ENCODE data around the gene FYN. TPM values are rescaled to one million over a fixed set of nuclear protein-coding genes. Genes with fewer than 3 reads are reported as not detected.

FYN gene
- total RNA-seq, 1 donor from 2014 or later: 474 TPM

DNA sequence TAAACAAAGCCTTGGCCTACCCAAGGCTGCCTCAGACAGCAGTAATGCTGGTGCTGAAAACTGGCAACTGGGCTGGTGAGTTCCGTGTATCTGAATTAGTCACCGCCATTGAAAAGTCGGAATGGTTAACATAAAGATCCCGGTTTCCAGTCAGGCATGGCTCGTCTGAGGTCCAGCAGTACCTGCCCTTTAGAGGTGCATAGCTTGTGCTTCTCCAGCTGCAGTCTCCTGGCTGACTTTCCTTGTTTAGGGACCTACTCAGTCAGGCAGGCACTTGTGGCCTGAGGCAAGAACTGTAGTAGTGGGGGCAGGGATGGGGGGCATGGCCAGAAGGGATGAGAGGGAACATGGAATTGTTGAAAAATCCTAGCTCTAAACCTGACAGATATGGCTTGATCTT is 101.6 kb downstream of the FYN start:
- TF ChIP-seq, protein P1, sequence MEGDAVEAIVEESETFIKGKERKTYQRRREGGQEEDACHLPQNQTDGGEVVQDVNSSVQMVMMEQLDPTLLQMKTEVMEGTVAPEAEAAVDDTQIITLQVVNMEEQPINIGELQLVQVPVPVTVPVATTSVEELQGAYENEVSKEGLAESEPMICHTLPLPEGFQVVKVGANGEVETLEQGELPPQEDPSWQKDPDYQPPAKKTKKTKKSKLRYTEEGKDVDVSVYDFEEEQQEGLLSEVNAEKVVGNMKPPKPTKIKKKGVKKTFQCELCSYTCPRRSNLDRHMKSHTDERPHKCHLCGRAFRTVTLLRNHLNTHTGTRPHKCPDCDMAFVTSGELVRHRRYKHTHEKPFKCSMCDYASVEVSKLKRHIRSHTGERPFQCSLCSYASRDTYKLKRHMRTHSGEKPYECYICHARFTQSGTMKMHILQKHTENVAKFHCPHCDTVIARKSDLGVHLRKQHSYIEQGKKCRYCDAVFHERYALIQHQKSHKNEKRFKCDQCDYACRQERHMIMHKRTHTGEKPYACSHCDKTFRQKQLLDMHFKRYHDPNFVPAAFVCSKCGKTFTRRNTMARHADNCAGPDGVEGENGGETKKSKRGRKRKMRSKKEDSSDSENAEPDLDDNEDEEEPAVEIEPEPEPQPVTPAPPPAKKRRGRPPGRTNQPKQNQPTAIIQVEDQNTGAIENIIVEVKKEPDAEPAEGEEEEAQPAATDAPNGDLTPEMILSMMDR (IDR thresholded peaks at IDR 0.05; ENCODE audit: unreplicated experiment): no peak
- Mint-ChIP-seq H3K4me3 (ENCODE audit: unreplicated experiment) (no peak overlapping the region), H3K9me3 (ENCODE audit: unreplicated experiment) (no peaks in the 10 kb centered on the region), H3K27ac (ENCODE audit: unreplicated experiment) (no peak overlapping the region), H3K36me3 (ENCODE audit: low read depth, unreplicated experiment) (peaks cover 34% of the 10 kb centered on the region), H3K27me3 (ENCODE audit: unreplicated experiment) (peaks cover 3% of the 10 kb centered on the region), H3K4me1 (ENCODE audit: unreplicated experiment) (peaks cover 49% of the 10 kb centered on the region)
- no peak for DNase-seq (ENCODE audit: low spot score)

DNA sequence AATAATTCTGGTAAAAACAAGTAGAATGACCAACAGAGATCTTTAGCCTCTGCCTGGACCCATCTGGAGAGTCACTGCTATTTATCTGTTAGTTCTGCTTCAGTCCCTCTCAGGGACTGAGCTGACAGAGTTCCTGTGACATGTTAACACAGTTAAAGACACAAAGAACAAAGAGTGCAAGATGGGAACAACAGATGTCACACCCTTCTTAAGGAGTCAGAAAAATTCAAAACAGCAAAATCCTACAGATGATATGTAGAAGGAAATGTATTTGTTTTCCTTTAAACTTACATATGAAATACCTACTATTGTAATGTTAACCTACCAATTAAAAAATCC is 102.2 kb downstream of the FYN start:
- peaks cover 55% of the 10 kb centered on the region for H3K4me1 Mint-ChIP-seq (ENCODE audit: unreplicated experiment)
- no peak overlapping the region for H3K4me3 Mint-ChIP-seq (ENCODE audit: unreplicated experiment)
- H3K27ac Mint-ChIP-seq (ENCODE audit: unreplicated experiment): no peak overlapping the region
- H3K36me3 Mint-ChIP-seq (ENCODE audit: low read depth, unreplicated experiment): peaks cover 38% of the 10 kb centered on the region
- DNase-seq (ENCODE audit: low spot score): no peak
- peaks cover 4% of the 10 kb centered on the region for H3K27me3 Mint-ChIP-seq (ENCODE audit: unreplicated experiment)
- no peaks in the 10 kb centered on the region for H3K9me3 Mint-ChIP-seq (ENCODE audit: unreplicated experiment)
- TF ChIP-seq, protein P1 (IDR thresholded peaks at IDR 0.05; ENCODE audit: unreplicated experiment): no peak

DNA sequence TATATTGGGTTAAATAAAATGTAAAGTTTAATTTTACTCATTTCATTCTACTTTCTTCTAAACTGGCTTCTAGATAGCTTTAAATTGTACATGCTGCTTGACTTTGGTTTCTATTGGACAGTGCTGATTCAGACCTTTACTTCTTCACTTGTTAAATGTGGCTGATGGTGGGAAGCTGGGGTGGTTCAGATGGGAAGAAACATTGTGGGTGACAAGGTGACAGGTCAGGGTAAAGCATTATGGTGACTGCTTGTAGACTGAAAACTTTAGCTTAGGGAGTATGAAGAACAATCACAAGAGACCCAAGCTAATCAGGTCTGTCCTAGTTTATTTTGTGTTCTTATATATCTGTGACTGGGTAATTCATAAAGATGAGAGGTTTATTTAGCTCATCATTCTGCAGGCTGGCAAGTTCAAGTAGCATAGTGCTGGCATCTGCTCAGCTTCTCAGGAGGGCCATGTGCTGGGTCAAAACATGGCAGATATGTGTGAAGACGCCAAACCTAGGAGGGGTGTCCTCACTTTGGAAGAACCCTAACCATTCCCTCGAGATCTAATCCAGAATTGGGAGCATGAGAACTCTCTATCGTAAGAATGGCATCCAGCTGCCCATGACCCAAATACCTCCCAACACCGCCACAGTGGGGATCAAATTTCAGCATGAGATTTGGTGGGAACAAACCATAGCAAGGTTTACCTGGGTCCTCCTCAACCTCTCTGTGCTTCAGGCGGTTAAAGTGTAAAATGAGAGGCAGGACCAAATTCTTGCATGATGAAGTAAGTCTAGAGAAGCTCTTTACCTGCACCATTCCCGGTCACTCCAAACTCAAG is 102.8 kb downstream of the FYN start:
- DNase-seq (ENCODE audit: low spot score): no peak

DNA sequence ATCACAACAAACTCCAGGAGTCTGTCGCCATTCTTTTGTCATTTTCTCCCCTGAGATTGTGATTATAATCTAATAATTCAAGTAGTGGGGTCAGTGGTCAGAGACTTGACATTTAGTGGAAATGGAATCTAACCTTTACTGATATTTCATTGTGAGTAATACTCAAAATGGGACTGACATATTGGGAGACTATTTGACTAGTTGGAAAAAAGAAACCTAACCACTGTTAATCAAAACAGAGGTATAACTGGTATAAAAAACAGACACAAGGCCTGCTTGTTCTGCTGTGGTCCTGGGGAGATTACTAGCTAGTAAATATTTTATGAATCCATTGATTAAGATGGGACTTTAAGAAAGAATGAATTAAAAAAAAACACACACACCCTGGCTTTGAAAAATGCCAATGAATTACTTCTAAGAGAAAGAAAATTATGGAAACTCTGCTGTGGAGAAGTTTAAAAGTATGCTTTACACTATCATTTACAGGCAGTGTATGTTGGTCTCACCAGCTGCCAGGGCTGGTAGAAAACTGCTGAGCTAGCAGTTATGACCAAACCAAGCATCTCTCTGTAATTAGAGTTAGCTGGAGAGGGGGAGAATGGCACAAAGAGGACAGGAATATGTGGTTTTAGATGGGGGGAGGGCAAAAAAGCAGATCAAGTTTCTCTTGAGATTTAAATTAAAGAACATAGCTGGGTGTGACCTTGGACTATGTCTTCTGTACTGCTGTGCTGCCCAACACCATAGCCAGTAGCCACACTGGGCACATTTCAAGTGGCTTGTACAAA is 103.7 kb downstream of the FYN start:
- Mint-ChIP-seq H3K27me3 (ENCODE audit: unreplicated experiment) (peaks cover 4% of the 10 kb centered on the region), H3K4me1 (ENCODE audit: unreplicated experiment) (peaks cover 66% of the 10 kb centered on the region), H3K9me3 (ENCODE audit: unreplicated experiment) (no peaks in the 10 kb centered on the region), H3K27ac (ENCODE audit: unreplicated experiment) (no peak overlapping the region), H3K36me3 (ENCODE audit: low read depth, unreplicated experiment) (peaks cover 43% of the 10 kb centered on the region), H3K4me3 (ENCODE audit: unreplicated experiment) (no peak overlapping the region)
- no peak for DNase-seq (ENCODE audit: low spot score)
- TF ChIP-seq, protein P1 (IDR thresholded peaks at IDR 0.05; ENCODE audit: unreplicated experiment): no peak

More for the DNA sequence above, 102.8 kb downstream of the FYN start:
- TF ChIP-seq, protein P1 (IDR thresholded peaks at IDR 0.05; ENCODE audit: unreplicated experiment): no peak
- Mint-ChIP-seq H3K4me1 (ENCODE audit: unreplicated experiment) (peaks cover 57% of the 10 kb centered on the region), H3K9me3 (ENCODE audit: unreplicated experiment) (no peaks in the 10 kb centered on the region), H3K36me3 (ENCODE audit: low read depth, unreplicated experiment) (peaks cover 40% of the 10 kb centered on the region), H3K4me3 (ENCODE audit: unreplicated experiment) (no peak overlapping the region), H3K27ac (ENCODE audit: unreplicated experiment) (no peak overlapping the region), H3K27me3 (ENCODE audit: unreplicated experiment) (peaks cover 4% of the 10 kb centered on the region)

DNA sequence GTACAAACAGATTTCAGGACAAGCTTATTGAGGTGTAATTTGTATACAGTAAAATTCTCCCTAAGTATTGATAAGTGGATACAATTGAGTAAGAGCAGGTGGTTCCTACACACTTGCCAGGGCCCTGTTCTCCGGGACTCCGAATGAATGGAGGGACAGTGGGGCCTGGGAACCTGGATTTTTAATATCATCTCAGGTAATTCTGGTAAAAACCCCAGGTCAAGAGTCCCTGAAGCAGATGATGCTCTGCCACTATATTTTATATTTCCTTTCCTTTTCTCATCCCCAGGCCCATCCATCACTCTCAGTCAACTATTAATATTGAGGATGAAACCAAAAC is 104.9 kb downstream of the FYN start:
- Mint-ChIP-seq H3K36me3 (ENCODE audit: low read depth, unreplicated experiment) (peaks cover 45% of the 10 kb centered on the region), H3K4me3 (ENCODE audit: unreplicated experiment) (no peak overlapping the region), H3K27ac (ENCODE audit: unreplicated experiment) (no peak overlapping the region), H3K9me3 (ENCODE audit: unreplicated experiment) (no peaks in the 10 kb centered on the region), H3K27me3 (ENCODE audit: unreplicated experiment) (peaks cover 7% of the 10 kb centered on the region), H3K4me1 (ENCODE audit: unreplicated experiment) (peaks cover 72% of the 10 kb centered on the region)
- DNase-seq (ENCODE audit: low spot score): no peak
- TF ChIP-seq, protein P1 (IDR thresholded peaks at IDR 0.05; ENCODE audit: unreplicated experiment): no peak
